OCI-LY1 (cell line): ENCODE results near the gene CHCHD10.

Source experiments
- H2AFZ ChIP-seq: fragments of 200-600 bp; sonication (generic), shearing (Covaris generic); 2 replicates; pipeline ENCODE4 v1.6.0; 2014; ENCODE audit warnings: antibody characterized with exemption, mild to moderate bottlenecking, low read length
- H3F3A ChIP-seq: fragments of 200-600 bp; sonication (generic), shearing (Covaris generic); 2 replicates; pipeline ENCODE4 v1.6.0; 2014; ENCODE audit warnings: mild to moderate bottlenecking, antibody characterized with exemption, low read length, moderate library complexity; ENCODE audit not compliant: insufficient read depth
- H3K27ac ChIP-seq: fragments of 200-600 bp; sonication (generic); 2 replicates; pipeline ENCODE4 v1.5.1; 2014; ENCODE audit warnings: low read length, mixed run types, mild to moderate bottlenecking, low read depth; ENCODE audit not compliant: poor library complexity, severe bottlenecking
- H3K27me3 ChIP-seq: fragments of 200-600 bp; sonication (generic); 2 replicates; pipeline ENCODE4 v1.6.0; 2014; ENCODE audit warnings: antibody characterized with exemption, mild to moderate bottlenecking, low read length, moderate library complexity; ENCODE audit not compliant: insufficient read depth
- H3K36me3 ChIP-seq: fragments of 200-600 bp; sonication (generic); 2 replicates; pipeline ENCODE4 v1.6.1; 2014; ENCODE audit warnings: mild to moderate bottlenecking, antibody characterized with exemption, low read length, moderate library complexity, mixed read lengths; ENCODE audit not compliant: insufficient read depth
- H3K4me1 ChIP-seq: fragments of 200-600 bp; sonication (generic); 2 replicates; pipeline ENCODE4 v1.5.1; 2014; ENCODE audit warnings: mild to moderate bottlenecking, low read length, moderate library complexity; ENCODE audit not compliant: insufficient read depth, severe bottlenecking
- H3K4me2 ChIP-seq: fragments of 200-600 bp; sonication (generic), shearing (Covaris generic); 2 replicates; pipeline ENCODE4 v1.6.1; 2014; ENCODE audit warnings: low read length
- H3K4me3 ChIP-seq: fragments of 200-600 bp; sonication (generic); 2 replicates; pipeline ENCODE4 v1.5.1; 2014; ENCODE audit warnings: low read length, low read depth, mild to moderate bottlenecking, mixed read lengths; ENCODE audit not compliant: poor library complexity, severe bottlenecking
- H3K79me2 ChIP-seq: fragments of 200-600 bp; shearing (Covaris generic); 2 replicates; pipeline ENCODE4 v1.6.1; 2016; ENCODE audit warnings: mixed run types, low read length, mixed read lengths; ENCODE audit not compliant: insufficient read depth
- H3K9ac ChIP-seq: fragments of 200-600 bp; sonication (generic), shearing (Covaris generic); 2 replicates; pipeline ENCODE4 v1.6.1; 2014; ENCODE audit warnings: mild to moderate bottlenecking, low read length, mixed read lengths
- H3K9me2 ChIP-seq: fragments of 200-600 bp; sonication (generic), shearing (Covaris generic); 2 replicates; pipeline ENCODE4 v1.6.1; 2014; ENCODE audit warnings: low read depth, mild to moderate bottlenecking, low read length, mixed read lengths
- H3K9me3 ChIP-seq: fragments of 200-600 bp; shearing (Covaris generic); 2 replicates; pipeline ENCODE4 v1.6.1; 2014; ENCODE audit warnings: low read length, mixed read lengths
- H4K20me1 ChIP-seq: fragments of 200-600 bp; sonication (generic), shearing (Covaris generic); 2 replicates; pipeline ENCODE4 v1.6.0; 2016; ENCODE audit warnings: mild to moderate bottlenecking, low read length; ENCODE audit not compliant: insufficient read depth
- CTCF ChIP-seq: fragments of 200-600 bp; sonication (generic), shearing (Covaris generic); IDR thresholded peaks from 2 replicates; pipeline ENCODE4 v1.5.1; 2017; ENCODE audit warnings: mild to moderate bottlenecking, antibody characterized with exemption, low read length, moderate library complexity, mixed read lengths
- EZH2 ChIP-seq: fragments of 200-600 bp; sonication (generic), shearing (Covaris generic); IDR thresholded peaks from 2 replicates; pipeline ENCODE4 v1.8.0; 2017; ENCODE audit warnings: borderline replicate concordance, mixed run types, mild to moderate bottlenecking, antibody characterized with exemption, low read length, moderate library complexity, mixed read lengths

CHCHD10 gene

GRCh38 chr22:23782252-23782651, 14.5 kb upstream of the CHCHD10 start:
- no peak overlapping the region for H3K4me2 ChIP-seq

GRCh38 chr22:23781511-23782183, 13.9 kb upstream of the CHCHD10 start:
- Histone ChIP-seq H3K9me3 (no peaks in the 10 kb centered on the region), H3K4me2 (no peak overlapping the region), H3K9ac (no peak overlapping the region), H3K79me2 (no peaks in the 10 kb centered on the region), H3K9me2 (no peaks in the 10 kb centered on the region), H3K36me3 (no peaks in the 10 kb centered on the region), H4K20me1 (no peaks in the 10 kb centered on the region), H3K4me1 (peaks cover 6% of the 10 kb centered on the region), H3F3A (no peaks in the 10 kb centered on the region), H3K4me3 (no peak overlapping the region), H3K27ac (no peak overlapping the region), H2AFZ (no peak overlapping the region), H3K27me3 (0 out of 2 replicates have a peak, but pooled peaks cover 4% of the 10 kb centered on the region)
- TF ChIP-seq EZH2, result no peak
- TF ChIP-seq CTCF, result no peak

More at GRCh38 chr22:23782252-23782651, 14.5 kb upstream of the CHCHD10 start:
- Histone ChIP-seq H3K27ac (no peak overlapping the region), H3K4me3 (no peak overlapping the region), H4K20me1 (no peaks in the 10 kb centered on the region), H3K79me2 (no peaks in the 10 kb centered on the region), H3K4me1 (peaks cover 7% of the 10 kb centered on the region), H3K27me3 (0 out of 2 replicates have a peak, but pooled peaks cover 4% of the 10 kb centered on the region), H2AFZ (no peak overlapping the region), H3K9ac (no peak overlapping the region), H3F3A (no peaks in the 10 kb centered on the region), H3K9me2 (no peaks in the 10 kb centered on the region), H3K36me3 (no peaks in the 10 kb centered on the region), H3K9me3 (no peaks in the 10 kb centered on the region)
- no peak for TF ChIP-seq EZH2
- TF ChIP-seq CTCF, result no peak

GRCh38 chr22:23781065-23781464, 13.3 kb upstream of the CHCHD10 start:
- no peak overlapping the region for H3K4me3 ChIP-seq
- H3K4me1 ChIP-seq, result peaks cover under 1% of the 10 kb centered on the region
- H3K9ac ChIP-seq, result no peak overlapping the region
- H3K79me2 ChIP-seq, result no peaks in the 10 kb centered on the region
- H2AFZ ChIP-seq, result no peak overlapping the region
- no peaks in the 10 kb centered on the region for H3K36me3 ChIP-seq
- H3K9me2 ChIP-seq, result no peaks in the 10 kb centered on the region
- H4K20me1 ChIP-seq, result no peaks in the 10 kb centered on the region
- 0 out of 2 replicates have a peak, but pooled peaks cover 4% of the 10 kb centered on the region for H3K27me3 ChIP-seq
- no peak overlapping the region for H3K27ac ChIP-seq
- H3F3A ChIP-seq, result no peaks in the 10 kb centered on the region
- H3K4me2 ChIP-seq, result no peak overlapping the region
- TF ChIP-seq CTCF, result no peak
- TF ChIP-seq EZH2, result no peak
- H3K9me3 ChIP-seq, result no peaks in the 10 kb centered on the region
